A172 (cell line): Measurements from ENCODE around the gene FMO3. TPM values are rescaled to one million over a fixed set of nuclear protein-coding genes. Genes with fewer than 3 reads are reported as not detected.

Experiments
- DNase-seq: peaks from one replicate; pipeline ENCODE4 v3.0.0-alpha.2; 2015; ENCODE audit warnings: low spot score
- total RNA-seq: library from RNA; depleted of rRNA; stranded (reverse); fragments of >200 nt; shearing (Covaris generic); gene quantifications from 2 replicates; pipeline ENCODE4 v1.2.3, GENCODE V29; 2014; rRNA removed

FMO3 gene
- 0.57 and 1.1 TPM in 2 replicates for total RNA-seq

DNA sequence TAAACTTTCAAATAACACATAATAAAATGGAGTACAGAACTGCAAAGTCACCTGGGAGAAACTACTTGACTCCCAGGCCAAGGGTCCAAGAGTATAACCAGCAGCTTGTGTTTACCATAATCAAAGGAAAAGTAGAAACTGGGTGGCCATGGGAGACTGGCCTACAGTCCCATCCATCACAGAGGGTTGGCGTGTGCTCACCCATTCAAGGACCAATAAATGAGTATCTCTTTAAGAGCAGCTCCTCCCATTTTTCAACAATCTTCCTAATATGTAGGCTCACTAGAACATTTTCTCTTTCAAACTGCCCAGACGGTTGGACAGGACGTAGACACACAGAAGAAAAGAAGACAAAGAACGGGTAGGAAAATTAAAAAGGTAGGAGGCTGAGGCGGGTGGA lies at the start of gene FMO3:
TSS of gene FMO3 (plus strand) at position 302 of the 400 bp plus-strand sequence. CDS start 1,754 bp downstream, outside the sequence.
- peak; percentile 13 for DNase-seq

DNA sequence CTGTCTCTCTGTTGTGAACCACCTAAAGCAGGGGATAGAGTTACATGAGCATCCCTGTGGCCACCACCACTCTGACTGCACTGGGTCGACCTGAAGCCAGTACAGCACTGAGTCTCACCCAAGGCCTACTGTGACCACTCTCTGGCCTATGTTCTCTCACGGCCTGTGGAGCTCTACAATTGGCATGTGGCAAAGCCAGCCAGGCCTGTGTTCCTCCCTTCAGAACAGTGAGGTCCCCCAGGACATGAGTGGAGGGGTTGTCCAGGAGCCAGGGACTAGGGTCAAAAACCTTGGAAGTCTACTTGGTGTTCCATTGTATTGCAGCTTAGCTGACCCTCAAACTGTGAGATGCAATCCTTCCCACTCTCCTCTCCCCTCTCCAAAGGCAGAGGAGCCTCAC lies 42.7 kb upstream of the FMO3 start:
- no peak for DNase-seq

DNA sequence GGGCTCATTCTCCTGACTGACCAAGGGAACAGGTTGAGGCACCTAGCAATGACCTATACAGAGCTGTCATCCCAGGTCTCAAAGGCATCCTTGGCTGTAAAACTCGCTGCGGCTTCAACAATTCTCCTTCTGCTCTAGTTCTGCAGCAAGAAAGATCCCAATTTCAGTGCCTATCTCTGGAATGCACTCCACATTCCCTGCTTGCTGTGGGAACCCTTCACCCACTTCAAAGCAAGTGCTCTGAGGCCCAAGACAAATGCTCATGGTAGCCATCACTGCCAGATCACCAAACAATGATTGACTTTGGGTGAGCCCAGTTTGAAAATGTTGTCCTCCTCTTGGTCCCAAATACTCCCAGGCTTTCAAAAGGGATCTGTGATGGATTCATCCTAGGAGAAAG lies 37.7 kb upstream of the FMO3 start:
- DNase-seq = no peak

DNA sequence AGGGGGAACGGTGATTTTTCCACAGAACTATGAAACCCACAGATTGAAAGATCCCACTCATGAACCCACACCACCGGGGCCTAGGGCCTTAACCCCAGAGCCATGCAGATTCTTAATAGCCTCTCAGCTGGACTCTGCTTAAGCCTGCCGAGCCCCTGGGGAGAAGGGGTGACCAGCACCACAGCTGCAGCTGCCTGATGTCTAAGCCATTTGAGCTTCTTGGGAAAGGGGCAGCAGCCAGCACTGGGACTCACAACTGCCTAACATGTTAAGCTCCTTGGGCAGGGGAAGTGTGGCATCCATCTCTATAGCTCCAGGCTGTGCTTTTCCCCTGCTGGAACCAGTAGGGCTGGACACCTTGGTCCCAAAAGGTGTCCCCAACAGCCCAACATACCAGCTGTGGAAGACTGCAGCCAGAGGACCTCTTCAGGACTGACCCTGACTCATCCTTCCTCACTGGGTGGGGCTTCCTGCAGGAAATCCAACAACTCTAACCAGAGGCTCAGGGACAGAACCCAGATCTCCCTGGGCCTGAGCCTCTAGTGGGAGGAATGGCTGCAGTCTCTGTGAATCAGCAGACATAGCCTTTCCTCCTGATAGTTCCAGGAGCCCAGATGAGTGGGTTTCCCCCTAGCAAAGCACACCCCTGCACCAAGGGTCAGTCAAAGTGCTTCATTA lies 34.6 kb upstream of the FMO3 start:
- peak; percentile 33 for DNase-seq

DNA sequence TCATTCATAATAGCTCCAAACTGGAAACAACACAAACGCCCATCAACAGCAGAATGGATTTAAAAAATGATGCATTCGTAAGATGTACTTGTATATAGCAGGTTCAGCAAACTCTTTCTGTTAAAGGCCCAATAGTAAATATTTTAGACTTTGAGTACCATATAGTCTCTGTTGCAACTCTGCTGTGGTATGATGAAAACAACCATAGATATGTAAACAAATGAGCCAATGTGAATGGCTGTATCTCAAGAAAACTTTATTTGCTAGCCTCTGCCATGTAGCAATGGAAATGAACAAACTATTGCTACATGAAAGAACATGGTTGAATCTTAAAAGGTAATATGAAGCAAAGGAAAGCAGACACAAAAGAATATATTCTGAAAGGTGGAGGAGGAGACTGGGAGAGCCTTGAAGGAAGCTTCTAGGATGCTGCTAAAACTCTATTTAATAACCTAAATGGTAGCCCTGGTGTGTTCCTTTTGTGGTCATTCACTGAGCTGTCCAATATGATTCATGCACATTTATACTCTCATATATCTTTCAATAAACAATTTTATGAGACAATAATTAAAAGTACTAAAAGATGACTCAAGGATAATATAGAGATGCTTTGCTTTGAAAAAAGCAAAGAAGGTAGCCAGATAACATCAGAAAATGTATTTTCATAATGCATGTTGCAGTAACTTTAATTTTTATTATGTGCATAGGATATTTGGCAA lies 29.1 kb upstream of the FMO3 start:
- no peak for DNase-seq

DNA sequence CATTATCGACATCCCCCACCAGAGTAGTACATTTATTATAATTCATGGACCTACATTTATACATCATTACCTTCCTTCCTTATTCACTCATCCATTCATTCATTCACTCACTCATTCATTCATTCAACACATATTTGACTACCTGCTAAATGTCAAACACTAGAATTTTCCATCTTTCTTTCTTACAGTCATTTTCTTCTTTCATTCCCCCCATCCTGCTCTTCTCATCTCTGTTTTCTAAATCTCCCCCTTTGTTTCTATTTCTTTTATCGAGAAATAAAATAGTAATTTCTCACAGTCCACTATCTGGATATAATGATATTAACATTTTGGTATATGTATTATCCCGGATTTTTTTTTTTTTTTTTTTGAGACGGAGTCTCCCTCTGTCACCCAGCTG lies 27.8 kb upstream of the FMO3 start:
- DNase-seq = no peak

DNA sequence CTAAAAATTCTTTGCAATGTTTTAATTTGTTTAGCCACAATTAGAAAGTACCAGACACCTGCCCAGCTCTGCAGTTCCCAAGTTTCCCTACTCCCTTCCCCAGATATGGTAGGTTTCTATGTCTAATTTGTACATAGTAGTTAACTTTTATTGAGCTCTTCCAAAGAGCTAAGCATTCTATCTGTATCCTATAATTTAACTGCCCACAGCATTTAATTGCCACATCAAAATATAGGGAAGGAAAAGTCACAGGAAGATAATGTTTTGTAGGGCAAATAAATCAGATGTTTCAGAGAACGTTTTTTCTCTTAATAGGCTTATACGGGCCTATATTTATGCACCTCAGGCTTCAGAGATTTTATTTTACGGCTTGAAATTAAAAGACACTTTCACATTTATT lies 15.7 kb upstream of the FMO3 start:
- no peak for DNase-seq

DNA sequence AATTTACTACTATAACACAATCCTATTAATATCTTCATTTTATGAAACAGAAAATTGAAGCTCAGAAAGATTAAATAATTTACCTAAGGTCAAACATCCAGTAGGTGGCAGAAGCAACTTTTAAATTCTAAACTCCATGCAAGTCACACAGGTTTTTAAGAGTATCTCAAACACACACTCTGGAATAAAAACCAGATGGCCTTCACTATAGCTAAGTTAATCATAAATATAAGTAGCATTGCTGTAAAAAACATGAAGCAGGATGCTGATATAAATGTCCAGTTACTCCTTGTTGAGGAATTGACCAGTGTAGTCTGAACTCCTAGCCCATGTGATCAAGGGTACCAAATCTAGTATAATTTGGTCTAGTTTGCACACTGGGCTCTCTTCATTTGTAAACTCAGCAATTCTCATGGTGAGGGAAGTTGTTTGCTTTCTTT lies 9.4 kb upstream of the FMO3 start:
- peak; percentile 22 for DNase-seq

DNA sequence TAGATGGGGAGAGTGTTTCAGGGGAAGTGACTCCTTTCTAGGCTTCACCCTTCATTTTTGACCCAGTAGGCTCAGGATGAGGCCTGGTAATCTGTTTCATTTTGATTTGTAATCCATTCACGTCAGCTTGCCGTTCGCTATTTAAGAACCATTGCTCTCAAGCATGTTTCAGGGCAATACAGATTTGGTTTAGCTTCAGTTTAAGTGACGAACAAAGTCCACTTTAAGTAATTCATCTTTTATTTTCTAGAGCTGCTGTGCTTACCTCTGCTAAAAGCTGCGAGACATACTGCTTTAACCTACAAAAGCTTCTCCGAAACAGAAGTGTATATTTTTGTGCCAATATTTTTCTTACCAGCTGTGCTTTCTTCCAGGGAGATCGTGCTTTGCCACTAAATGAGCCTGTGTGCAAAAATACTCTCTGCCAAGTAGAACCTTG lies 8.9 kb upstream of the FMO3 start:
- DNase-seq = no peak

DNA sequence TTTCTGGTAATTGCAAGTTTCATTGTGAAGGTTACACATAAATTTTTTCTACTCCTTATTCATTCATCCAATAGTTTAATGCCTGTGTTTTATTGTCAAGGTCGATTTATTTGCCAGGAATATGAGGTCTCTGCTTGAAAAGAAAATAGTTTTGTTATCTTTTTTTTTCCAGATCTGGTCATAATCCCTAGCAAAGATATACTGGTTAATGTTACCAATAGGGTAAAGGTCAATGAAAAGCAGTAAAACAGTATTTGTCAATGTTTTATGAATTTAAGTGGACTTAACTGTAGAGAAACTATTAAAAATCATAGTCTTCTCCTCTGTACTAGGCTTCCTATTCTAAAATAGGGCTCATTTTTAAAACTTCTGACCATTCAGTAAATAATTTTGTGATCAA lies 8.1 kb upstream of the FMO3 start:
- DNase-seq = no peak

DNA sequence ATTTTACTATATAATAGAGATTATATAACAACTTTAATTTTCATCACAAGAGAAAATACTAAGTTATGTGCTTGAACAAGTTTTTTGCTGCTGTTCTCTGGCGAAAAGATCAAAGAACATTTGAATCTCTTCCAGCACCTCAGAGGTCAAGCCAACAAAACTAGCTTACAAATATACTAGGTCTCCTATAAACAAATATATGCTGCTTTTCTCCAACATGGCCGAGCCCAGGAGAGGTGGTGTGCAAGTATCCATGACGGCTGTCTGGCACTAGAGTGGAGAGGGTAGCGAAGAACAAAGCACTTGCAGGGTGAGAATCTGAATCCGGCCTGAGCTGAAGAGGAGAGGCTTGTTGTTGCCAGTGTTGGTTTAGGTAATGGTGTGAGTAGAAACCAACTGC lies 7.5 kb upstream of the FMO3 start:
- DNase-seq = no peak

DNA sequence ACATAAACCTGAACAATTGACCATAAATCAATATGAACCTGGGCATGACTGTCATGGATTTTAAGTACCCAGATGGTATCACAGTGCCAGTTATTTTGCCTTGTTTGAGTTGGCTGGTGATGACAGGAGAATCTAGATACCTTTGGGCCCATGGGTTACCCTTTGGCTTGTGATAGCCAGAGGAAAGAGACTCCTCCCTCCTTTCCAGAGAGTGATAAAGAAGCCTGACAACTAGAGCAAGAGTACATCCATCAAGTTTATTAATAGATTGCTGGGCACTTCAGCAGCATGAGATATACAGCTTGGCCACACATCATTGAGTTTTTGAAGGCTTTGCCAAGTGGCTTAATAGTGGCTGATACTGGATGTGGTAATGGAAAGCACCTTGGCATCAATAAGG lies 6.6 kb upstream of the FMO3 start:
- DNase-seq = no peak

DNA sequence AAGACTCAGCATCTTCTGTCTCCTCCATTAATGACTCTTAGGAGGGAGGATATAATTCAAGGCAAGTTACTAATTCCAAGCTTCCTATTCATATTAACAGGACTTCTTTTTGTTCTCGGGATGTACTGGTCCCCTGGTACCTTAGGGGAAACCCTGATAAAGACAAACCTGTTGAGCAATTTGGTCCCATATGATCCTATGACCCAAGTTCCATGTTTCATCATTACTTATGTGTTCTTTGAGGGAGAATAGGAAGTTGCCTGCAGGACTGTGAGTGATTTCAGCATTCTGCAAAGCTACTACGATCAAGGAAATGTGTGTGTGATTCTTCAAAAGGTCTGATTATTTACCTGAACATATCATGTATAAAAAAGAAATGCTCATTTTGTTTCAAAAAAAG lies 5.8 kb upstream of the FMO3 start:
- no peak for DNase-seq

DNA sequence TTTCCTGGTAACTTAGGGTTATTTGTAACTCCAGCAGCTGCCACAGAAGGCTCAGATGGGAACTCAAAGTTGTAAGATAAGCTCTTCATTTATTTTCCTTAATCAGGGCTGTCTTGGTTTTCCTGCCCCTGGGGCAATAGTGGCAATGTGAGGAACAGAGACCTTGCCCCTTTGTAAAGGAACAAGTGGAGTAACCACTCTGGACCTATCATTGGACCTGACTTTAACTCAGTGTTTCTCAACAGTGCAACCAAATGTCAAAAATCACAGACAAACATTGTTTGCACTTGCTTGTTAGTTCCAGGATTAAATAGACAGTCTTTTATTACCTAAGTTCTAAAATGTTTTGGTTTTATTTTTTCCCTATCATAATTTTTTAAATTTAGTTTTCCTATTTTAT lies 2.8 kb upstream of the FMO3 start:
- no peak for DNase-seq

DNA sequence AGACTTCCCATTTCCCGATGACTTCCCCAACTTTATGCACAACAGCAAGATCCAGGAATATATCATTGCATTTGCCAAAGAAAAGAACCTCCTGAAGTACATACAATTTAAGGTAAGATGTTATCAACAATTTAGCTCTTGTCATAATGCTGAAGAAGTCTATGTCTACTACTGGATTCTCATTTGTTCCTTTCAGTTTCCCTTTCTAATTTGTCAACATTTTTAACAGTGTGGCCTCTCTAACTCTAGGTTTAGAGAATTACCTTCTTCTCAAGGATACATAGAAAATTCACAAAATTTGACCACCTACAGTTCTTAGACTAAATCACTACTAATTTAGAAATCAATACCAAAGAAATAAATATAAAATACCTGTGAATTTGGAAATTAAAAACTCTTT lies 13.2 kb downstream of the FMO3 start:
- no peak for DNase-seq

DNA sequence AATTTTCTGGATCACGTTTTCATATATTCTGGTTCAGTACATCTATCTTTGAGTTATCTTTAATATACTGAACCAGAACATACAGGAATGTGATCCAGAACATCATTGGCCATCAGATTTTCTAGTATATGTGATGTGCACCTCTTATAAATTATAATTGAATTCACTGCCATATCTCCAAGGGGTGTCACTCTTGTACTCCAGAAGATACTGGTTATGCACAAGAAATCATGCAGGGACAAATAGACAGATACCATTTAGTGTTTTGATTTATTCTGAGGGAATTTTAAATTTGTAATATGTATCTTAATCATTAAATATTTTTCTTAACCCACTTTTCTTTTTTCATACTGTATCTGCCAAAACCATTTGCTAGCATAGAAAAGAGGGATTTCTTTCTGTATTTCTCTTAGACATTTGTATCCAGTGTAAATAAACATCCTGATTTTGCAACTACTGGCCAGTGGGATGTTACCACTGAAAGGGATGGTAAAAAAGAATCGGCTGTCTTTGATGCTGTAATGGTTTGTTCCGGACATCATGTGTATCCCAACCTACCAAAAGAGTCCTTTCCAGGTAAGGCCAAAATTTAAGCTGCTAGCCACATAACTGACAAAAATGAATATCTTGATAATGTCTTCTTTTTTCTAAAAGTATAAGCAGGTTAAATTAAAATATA lies 16.7 kb downstream of the FMO3 start:
- DNase-seq = no peak

DNA sequence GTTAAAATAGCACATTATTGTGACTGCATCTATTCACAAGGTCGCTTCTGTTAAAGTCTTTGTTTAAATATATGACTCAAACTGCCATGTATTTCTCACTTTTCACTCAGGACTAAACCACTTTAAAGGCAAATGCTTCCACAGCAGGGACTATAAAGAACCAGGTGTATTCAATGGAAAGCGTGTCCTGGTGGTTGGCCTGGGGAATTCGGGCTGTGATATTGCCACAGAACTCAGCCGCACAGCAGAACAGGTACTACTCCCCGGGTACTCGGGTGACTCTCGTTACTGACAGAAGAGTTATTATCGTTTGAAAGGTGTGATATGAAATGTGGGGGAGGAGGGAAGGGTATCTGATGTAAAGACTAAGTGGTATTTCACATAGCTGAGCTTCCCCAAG lies 17.3 kb downstream of the FMO3 start:
- no peak for DNase-seq

DNA sequence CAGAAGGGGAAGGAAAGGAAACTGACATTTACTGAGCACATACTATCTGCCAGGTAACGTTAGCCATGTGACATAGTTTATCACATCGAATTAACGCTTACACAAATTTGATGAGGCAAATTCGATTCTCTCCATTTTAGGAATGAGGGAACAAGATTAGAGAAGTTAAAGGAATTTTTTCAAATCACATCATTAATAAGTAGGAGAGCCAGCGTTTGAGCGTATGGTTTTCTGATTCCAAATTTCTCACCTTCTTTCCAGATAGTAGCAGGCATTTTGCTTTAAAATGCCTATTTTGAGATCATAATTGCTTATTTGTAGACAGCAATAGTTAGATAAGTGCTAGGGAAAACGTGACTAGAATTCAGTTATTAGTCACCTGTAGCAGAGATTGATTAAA lies 19.3 kb downstream of the FMO3 start:
- DNase-seq = no peak

DNA sequence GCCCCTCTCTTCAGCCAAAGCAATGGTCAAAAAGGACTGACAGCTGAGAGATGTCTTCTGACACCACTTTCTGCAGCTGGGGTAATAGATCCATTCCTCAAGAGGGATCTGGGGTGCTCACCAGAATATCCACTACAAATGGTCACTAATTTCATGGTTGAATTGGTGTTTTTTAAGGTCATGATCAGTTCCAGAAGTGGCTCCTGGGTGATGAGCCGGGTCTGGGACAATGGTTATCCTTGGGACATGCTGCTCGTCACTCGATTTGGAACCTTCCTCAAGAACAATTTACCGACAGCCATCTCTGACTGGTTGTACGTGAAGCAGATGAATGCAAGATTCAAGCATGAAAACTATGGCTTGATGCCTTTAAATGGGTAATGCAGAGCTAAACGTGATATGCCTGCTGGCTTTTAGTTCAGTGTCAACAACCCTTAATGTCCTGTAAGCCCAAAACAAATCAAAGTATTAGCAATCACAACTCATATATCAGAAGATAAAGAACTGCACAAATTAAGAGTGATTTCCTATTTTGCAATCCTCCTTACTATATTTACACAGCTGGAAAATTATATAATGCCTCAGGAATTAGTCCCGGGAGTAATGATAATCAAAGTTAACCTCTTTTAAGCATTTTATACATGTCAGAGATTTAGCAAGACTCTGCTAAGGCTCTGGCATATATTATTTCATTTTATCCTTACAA lies 20.1 kb downstream of the FMO3 start:
- DNase-seq = no peak

DNA sequence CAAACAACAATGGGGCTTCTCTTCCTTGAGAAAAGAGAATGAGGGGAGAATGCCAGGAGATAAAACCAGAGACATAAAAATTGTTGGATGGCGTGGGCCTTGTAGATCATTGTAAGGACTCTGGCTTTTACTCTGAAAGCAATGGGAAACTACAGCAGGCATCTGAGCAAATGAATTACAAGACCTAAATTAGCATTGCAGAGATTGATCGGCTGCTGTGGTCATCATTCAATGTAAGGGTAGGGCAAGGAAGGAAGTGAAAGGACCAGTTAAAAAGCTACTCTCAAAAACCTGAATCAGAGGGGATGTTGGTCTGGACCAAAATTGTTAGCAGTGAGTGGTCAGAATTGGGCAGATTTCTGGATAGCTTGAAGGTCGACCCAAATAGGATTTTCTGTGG lies 21.4 kb downstream of the FMO3 start:
- DNase-seq = no peak

DNA sequence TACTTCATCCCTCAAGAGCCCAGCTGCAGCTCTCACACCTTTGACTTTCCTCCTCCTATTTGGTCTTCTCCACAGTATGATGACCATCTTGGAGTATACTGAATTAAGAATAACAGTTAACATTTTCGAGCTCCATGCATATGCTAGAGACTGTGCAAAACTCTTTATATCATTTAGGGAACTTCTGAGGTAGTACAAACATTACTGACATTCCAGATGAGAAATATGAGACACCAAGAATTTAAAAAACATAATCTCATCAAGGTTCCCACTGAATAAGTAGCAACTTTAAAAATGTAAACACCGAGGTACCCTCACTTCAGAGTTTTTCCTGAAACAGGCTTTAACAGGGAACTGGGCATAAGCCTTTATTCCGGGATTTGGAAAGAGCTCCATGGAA lies 22.7 kb downstream of the FMO3 start:
- no peak for DNase-seq

DNA sequence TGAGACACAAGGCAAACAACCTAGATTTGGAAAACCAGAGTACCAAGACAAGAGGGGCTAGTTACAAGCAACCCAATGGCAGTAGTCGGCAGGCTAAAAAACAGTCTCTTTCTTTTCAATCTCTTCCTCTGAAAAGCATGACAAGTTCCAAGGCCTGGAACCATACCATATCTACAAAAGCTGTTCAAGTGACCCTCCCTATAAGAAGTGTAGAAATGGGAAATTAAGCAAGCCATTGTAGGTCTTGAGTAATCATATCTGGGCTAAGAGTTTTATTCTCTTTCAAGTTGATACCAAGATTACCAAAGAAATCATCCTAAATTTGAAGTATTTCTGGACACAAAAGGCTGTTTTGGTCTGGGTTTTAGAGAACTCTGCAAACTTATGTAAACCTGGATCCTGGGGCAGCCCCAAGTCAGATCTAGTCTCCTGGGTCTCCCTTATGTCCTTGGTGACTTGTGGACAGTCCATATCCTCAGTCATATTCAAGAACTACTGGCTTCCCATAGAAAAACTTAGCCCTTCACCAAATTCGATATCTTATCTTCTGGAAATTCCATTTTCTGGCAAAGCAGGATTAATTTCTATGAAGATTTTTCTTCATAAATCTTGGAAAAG lies 24.7 kb downstream of the FMO3 start:
- no peak for DNase-seq
